RPMI7951 (cell line): ENCODE data around the gene MEGF10. TPM values are rescaled to one million over a fixed set of nuclear protein-coding genes. Genes with fewer than 3 reads are reported as not detected.

Experiments
- DNase-seq: peaks from one replicate; pipeline ENCODE4 v3.0.0-alpha.2; 2012; ENCODE audit warnings: low read depth
- total RNA-seq: library from RNA; depleted of rRNA; stranded (reverse); fragments of >200 nt; shearing (Covaris generic); gene quantifications from 2 replicates; pipeline ENCODE4 v1.2.3, GENCODE V29; 2014

MEGF10 gene
- total RNA-seq, 1 experiment from 2014 or later = 9.7 TPM

- DNase-seq = no peak
Observed at GRCh38 chr5:127326431-127326830, 35.8 kb downstream of the MEGF10 start.

GRCh38 chr5:127326976-127327755 lies 36.6 kb downstream of the MEGF10 start:
- DNase-seq = no peak

DNA sequence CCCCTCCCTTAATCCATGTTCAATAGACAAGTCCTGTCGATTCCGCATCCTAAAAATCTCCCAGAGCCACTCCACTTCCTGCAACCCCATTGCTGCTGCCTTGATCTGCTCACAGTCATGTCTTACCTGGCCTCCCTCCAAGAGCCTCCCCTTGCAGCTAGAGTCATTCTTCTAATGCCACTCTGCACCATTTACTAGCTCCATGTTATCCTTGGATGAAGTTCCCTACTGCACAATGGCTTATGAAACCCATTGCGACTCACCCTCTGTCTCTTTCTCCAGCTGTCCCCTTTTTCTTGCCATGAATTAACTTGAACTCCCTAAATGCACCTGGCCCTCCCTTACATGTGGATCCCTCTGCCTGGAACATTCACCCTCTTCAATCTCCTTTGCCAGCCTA lies 39.5 kb downstream of the MEGF10 start:
- DNase-seq = peak; percentile 60

GRCh38 chr5:127331890-127332649 lies 41.5 kb downstream of the MEGF10 start:
- no peak for DNase-seq

- DNase-seq = no peak
Observed at GRCh38 chr5:127333483-127333882, 42.9 kb downstream of the MEGF10 start.

GRCh38 chr5:127335381-127335780 lies 44.8 kb downstream of the MEGF10 start:
- DNase-seq = no peak

DNA sequence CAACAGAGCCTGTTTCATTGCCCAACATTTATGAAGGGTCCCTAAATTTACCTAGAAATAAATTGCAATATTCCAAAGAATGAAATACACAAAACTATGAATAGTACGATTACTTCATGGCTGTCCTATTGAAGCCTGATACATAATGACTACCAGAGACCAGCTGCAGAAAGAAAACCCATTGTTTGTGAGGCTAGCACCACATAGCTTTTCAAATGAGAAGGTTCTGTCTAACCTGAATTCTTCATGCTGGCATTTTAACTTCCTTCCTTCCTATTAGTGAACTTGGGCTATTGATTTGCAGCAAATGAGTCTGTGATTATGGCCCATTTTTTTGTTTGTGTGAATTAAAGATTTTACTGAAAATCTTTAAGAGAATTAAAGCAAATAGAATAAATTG lies 47.3 kb downstream of the MEGF10 start:
- no peak for DNase-seq

DNA sequence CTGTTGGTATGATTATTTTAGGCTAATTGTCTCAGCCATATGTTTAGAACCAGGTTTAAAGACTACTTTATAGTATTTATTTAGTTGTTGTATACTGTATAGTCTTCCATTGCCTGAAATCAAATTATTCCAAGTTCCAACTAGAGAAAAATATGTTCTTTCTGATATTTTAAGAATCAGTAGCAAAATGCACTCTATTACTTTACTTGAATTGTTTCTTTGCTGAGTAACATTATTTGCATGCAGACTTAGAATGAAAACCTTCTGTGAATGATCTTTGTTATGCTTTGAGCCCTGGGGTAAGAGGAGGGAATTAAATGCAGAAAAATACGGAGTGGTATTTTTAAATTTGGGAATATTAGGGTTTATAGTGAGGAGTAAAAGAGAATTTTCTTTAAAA lies 47.9 kb downstream of the MEGF10 start:
- DNase-seq = no peak

DNA sequence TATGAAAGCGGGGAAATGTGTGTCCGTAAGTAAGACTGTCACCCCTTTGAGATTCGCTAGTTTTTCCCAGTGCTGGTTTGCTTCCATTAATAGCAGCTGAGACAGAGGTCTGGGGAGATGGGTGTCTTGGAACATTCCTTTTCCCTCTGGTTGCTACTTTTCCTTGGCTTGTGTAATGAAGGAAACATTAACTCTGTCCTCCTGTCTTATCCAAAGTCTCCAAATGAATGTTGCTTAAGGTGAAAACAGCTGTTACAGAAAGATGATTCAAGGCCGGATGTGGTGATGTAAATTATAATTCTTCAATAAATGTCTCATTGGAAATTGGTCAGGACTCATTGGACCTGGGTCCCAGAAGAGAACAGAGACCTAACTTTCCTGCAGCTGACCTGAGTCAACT lies 50.0 kb downstream of the MEGF10 start:
- DNase-seq = no peak

DNA sequence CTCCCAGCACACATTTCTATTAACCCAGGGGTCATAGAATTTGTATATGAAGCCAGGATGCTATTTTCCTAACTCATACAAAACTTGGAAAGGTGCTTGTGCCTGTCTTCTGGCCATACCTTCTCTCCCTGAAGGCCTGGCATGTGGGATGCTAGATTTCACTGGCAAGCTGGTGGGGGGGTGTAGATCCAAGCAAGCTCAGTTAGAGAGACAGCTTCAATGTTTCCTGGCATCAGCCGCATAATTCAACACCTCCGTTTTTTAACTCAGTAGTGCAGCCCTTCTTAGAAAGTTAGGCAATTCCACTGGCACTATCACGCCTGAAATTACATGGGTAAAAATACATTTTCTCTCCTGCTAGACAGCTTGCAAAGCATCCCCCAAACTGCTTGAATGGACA lies 51.8 kb downstream of the MEGF10 start:
- DNase-seq = no peak

- no peak for DNase-seq
Observed at GRCh38 chr5:127343313-127343712, 52.7 kb downstream of the MEGF10 start.

GRCh38 chr5:127343866-127344265 lies 53.3 kb downstream of the MEGF10 start:
- DNase-seq = no peak

GRCh38 chr5:127344931-127345330 lies 54.3 kb downstream of the MEGF10 start:
- no peak for DNase-seq

DNA sequence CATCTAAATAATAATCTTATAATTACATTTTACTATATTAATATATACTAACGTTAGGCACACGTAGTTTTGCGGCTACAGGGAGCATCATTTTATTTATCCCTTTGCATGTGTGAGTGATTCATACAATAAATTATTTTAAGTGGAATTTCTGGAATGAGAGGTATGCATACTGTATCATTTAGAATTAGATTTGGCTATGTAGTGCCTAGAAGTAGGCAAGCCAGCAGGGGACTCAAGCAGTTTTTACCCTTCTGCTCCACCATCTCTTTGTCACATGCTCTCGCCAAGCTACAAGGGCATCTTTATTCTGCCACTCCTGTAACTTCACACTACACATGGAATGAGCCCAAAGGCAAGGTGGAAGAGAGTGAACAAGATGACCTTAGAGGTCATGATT lies 60.8 kb downstream of the MEGF10 start:
- DNase-seq = peak; percentile 46

- DNase-seq = no peak
Observed at GRCh38 chr5:127352068-127352467, 61.5 kb downstream of the MEGF10 start.

DNA sequence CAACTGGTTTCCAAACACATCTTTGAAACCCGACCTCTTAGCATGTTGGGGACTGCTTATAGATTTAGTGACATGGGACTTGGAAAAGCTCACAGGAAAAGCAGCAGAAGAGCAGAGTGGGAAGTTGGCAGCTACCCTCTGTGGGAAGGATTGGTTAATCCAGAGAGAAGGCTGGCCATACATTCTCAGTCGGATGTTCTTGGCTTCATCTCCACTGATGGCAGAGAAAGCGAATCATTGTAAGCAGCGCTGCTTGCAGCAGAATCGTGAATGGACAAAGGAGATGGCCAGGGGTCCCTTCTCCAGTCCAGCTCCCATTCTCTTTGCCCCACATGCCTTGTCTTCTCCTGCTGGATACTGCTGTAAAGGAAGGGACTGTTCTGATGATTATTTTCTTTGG lies 62.7 kb downstream of the MEGF10 start:
- DNase-seq = no peak

DNA sequence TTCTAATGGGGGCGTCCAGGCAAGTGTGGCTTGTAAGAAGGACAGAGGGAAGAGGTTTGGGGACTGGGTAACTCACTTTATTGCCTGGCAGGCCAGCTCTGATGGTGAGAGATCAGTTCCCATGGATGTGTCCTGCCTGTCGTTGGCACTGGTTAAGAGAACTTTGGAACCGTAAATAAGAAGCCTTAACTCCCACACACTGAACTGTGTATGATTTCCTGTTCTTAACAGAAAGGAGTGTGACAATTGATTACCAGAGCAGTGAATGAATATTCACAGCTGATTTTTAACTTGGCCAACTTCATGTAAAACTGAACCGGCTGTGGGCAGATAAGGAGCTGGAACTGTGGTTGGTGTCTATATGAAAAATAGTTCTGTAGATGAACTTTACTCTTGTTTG lies 63.2 kb downstream of the MEGF10 start:
- DNase-seq = no peak

DNA sequence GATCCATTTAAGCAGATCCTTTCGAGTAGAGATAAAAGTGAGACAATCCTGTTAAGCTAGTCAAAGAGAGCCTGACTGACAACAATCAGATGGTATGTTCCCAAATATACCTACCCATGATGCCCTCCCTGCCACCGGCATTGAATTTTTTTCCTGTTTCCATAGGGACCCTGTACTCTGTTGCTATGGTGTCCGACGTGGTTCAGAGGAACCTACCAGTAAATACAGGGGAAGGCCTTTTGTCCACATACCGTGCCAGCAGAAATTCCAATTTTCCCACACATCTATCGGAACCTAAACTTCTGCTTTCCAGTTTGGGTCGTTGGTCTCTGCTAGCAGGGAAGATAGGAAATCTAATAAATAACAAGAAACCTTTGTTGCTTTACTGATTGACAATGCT lies 64.7 kb downstream of the MEGF10 start:
- DNase-seq = no peak

GRCh38 chr5:127358284-127358683 lies 67.7 kb downstream of the MEGF10 start:
- peak; percentile 72 for DNase-seq

- DNase-seq = peak; percentile 24
Observed at GRCh38 chr5:127358740-127359139, 68.1 kb downstream of the MEGF10 start.

GRCh38 chr5:127359502-127359901 lies 68.9 kb downstream of the MEGF10 start:
- DNase-seq = no peak

GRCh38 chr5:127363403-127363802 lies 72.8 kb downstream of the MEGF10 start:
- DNase-seq = no peak

DNA sequence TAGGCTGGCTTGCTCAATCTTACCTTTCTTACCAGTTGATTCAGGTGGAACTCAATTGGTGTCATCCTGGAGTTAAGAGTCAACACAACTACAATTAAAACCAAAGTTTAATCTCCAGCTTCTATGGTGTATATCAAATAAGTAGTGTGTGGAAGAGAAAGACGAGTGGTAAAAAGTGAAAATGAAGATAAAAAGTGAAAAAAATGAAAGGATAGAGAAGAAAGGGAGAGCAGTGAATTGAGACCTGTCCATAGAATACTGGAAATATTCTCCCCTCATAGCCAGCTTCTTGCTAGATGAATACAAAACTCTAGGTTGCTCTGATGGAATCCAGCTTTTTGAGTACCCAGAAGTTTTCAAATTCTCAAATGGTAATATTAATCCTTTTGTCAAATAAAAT lies 76.4 kb downstream of the MEGF10 start:
- DNase-seq = no peak
